ENCODE measurements around the gene USP44.

DNA sequence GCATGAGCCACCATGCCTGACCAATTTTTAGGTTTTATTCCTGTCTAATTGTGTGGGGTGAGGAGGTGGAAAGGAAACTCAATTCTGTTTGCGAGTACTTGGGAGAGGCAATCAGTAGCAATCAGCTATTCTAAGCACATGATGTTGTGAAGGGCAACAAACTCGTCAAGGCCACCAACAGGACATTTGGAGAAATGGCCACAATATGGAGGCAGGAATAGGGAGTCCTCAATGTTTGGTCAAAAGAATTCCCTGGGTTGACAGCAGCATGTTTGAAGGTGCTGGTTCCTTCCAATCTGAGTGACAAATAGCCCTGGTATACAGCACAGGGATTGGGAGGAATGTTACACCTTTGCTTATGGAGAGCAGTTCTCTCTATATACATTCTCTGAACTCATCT, 32.7 kb upstream of the USP44 start:
- TF ChIP-seq POLR2A (IDR thresholded peaks at IDR 0.05; ENCODE audit: low read depth, low read length) (no peak), MXI1 (IDR thresholded peaks at IDR 0.05; ENCODE audit: borderline replicate concordance, low read depth, low read length) (no peak), CHD1 (IDR thresholded peaks at IDR 0.05; ENCODE audit: low read depth, low read length) (no peak), RCOR1 (IDR thresholded peaks at IDR 0.05; ENCODE audit: insufficient replicate concordance, low read length) (no peak)
- TF ChIP-seq, protein P1, sequence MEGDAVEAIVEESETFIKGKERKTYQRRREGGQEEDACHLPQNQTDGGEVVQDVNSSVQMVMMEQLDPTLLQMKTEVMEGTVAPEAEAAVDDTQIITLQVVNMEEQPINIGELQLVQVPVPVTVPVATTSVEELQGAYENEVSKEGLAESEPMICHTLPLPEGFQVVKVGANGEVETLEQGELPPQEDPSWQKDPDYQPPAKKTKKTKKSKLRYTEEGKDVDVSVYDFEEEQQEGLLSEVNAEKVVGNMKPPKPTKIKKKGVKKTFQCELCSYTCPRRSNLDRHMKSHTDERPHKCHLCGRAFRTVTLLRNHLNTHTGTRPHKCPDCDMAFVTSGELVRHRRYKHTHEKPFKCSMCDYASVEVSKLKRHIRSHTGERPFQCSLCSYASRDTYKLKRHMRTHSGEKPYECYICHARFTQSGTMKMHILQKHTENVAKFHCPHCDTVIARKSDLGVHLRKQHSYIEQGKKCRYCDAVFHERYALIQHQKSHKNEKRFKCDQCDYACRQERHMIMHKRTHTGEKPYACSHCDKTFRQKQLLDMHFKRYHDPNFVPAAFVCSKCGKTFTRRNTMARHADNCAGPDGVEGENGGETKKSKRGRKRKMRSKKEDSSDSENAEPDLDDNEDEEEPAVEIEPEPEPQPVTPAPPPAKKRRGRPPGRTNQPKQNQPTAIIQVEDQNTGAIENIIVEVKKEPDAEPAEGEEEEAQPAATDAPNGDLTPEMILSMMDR (conservative IDR thresholded peaks at IDR 0.05; ENCODE audit: low read depth, low read length): no peak

Data from IMR-90 (cell line).